Measurements from ENCODE around the gene NAT10.

- TF ChIP-seq CTCF (IDR thresholded peaks at IDR 0.05; ENCODE audit: insufficient read depth, low read depth, low read length): no peak
- TF ChIP-seq EZH2 (IDR thresholded peaks at IDR 0.05; ENCODE audit: insufficient read depth, low read length): no peak
These were observed 30.0 kb downstream of the NAT10 start for GRCh38 chr11:34135439-34135838.
